Measurements from ENCODE around the gene PCP4L1.

Gene PCP4L1

GRCh38 chr1:161333166-161333565 is 74.6 kb downstream of the PCP4L1 start:
- DNase-seq (ENCODE audit: low read depth), result no peak
- H3K27me3 ChIP-seq (replicated peaks; ENCODE audit: control insufficient read depth, insufficient read depth, low read length), result no peaks in the 10 kb centered on the region
- no peak overlapping the region for H3K4me3 ChIP-seq (ENCODE audit: low read length)

More at GRCh38 chr1:161333166-161333565, 74.6 kb downstream of the PCP4L1 start:
- Histone ChIP-seq H3K4me1 (ENCODE audit: control insufficient read depth, insufficient read depth, low read length) (no peaks in the 10 kb centered on the region), H3K9me3 (ENCODE audit: control insufficient read depth, low read length) (no peaks in the 10 kb centered on the region), H3K36me3 (ENCODE audit: control insufficient read depth, insufficient read depth, low read length, severe bottlenecking) (peaks cover 74% of the 10 kb centered on the region), H3K9ac (ENCODE audit: low read length) (no peak overlapping the region)
